Right renal pelvis (tissue), 4 donors: ENCODE measurements around the gene FBXO17. TPM values are rescaled to one million over a fixed set of nuclear protein-coding genes. Genes with fewer than 3 reads are reported as not detected.

ENCODE experiments used
- DNase-seq, 4 donors: peaks; one replicate each; pipeline ENCODE4 v3.0.0-alpha.2; 2013; ENCODE audit warnings: low read depth in 4 of 4, low spot score in 3 of 4, missing footprints in 1 of 4
- polyA plus RNA-seq, 4 donors: library from polyadenylated mRNA; unstranded; fragments of 120-200 nt; gene quantifications; one replicate each; pipeline ENCODE4 v1.2.1, GENCODE V29; 2013; ENCODE audit not compliant: insufficient read length in 4 of 4

Gene FBXO17
- polyA plus RNA-seq, 4 donors: 60.5 to 76.1 (median 65.7) TPM

DNA sequence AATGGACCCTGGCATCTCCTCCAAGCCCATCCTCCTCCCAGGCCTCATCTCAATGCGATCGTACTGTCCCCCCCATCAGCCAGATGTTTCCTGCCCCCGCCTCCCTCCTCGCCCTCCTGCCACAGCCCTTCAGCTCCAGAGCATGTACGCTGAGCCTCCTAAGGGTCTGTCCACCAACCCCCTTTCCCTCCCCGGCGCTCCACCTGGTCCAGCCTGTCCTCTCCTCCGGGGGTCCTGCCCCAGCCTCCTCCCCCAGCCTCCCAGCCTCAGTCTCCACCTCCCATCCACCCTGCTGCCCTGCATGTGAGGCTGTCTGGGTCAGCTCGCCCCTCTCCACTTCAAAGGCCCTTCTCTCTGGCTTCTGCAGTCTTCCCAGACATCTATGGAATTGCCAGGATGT, 80.6 kb downstream of the FBXO17 start:
- DNase-seq: no peak

DNA sequence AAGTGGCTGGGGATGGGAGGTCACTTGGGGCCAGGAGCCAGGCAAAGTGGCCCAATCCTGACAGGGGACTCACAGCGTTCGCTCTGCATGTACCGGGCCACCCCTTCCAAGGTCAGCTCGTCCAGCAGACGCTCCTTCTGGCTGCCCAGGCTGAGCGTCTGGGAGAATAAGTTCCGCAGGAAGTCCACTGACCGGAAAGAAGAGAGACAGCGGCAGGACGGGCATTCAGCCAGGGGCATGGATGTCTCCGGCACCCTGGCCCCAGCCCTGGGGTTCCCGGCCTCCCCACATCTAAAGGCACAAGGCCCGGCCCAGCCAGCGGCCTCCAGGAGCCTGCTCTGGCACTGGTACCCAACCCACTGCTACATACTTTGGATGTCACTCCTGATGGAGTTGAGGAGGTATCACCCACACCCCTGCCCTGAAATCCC, 82.2 kb downstream of the FBXO17 start:
- DNase-seq: no peak

DNA sequence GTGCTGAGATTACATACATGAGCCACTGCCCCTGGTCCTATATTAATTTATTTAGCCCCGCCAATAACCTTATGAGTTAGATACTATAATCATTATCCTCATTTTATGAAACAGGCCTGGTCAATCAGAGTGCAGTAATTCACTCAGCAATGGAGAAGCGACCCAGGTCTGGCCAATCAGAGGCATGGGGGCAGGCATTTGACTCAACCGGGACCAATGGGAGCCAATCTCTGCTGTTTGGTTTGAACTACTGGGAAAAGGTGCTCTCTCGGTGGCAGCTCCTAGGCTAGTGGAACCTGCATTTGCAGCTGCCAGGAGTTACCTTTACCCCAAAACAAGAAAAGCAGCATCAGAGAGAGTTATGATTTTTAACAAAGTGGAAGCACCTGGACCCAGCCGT, 82.7 kb downstream of the FBXO17 start:
- DNase-seq: no peak

DNA sequence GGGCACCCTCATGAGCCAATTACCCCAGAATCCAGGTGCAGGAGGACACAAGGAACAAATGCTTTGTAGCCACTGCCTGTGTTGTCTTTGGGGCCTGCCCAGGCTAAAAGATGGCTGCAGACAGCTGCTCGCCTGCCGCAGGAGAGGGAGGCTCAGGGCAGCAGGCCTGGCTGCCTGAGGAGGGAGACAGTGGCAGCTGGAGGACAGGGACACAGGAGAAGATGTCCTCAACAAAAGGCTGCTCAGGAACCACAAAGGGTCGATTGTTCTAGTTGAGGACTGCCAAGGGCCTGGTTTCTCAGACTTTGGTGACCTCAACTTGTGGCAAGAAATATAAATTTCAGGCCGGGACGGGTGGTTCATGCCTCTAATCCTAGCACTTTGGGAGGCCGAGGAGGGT, 83.8 kb downstream of the FBXO17 start:
- DNase-seq: no peak

Other genes starting within 250 kb of the FBXO17 start
- gene CAPN12, start 231.3 kb downstream of the FBXO17 start, polyA plus RNA-seq: 1 to 10 TPM; 3.3 to 7.6 (median 6.2) TPM
- gene LGALS7, start 202.2 kb downstream of the FBXO17 start, polyA plus RNA-seq: 1 to 10 TPM in 1 of 4 donors, under 1 TPM in 3; 0.29 to 1.2 (median 0.71) TPM
- gene LGALS7B, start 186.5 kb downstream of the FBXO17 start, polyA plus RNA-seq: 1 to 10 TPM in 2 of 4 donors, under 1 TPM in 1, not detected in 1; 0.80 to 2.6 (median 2.1) TPM
- 1 to 10 TPM; 1.1 to 2.1 (median 1.5) TPM for gene LGALS4, start 162.8 kb downstream of the FBXO17 start, polyA plus RNA-seq
- 100 to 1,000 TPM; 136 to 179 (median 139) TPM for gene ECH1, start 143.9 kb downstream of the FBXO17 start, polyA plus RNA-seq
- gene HNRNPL, start 125.8 kb downstream of the FBXO17 start, polyA plus RNA-seq: 100 to 1,000 TPM; 471 to 524 (median 503) TPM
- 1 to 10 TPM; 7.5 to 9.9 (median 8.9) TPM for gene RINL, start 97.5 kb downstream of the FBXO17 start, polyA plus RNA-seq
- 10 to 100 TPM; 42.0 to 46.0 (median 43.1) TPM for gene SIRT2, start 76.1 kb downstream of the FBXO17 start, polyA plus RNA-seq
- 10 to 100 TPM in 1 of 4 donors, 1 to 10 TPM in 3; 8.1 to 11.6 (median 8.8) TPM for gene NFKBIB, start 75.8 kb downstream of the FBXO17 start, polyA plus RNA-seq
- gene CCER2, start 63.6 kb downstream of the FBXO17 start, polyA plus RNA-seq: under 1 TPM; 0.38 to 0.65 (median 0.55) TPM
- 10 to 100 TPM; 35.3 to 52.0 (median 41.6) TPM for gene SARS2, start 45.0 kb downstream of the FBXO17 start, polyA plus RNA-seq
- gene MRPS12, start 44.8 kb downstream of the FBXO17 start, polyA plus RNA-seq: 10 to 100 TPM; 19.8 to 31.7 (median 23.5) TPM
- 1 to 10 TPM; 6.0 to 8.7 (median 7.2) TPM for gene FBXO27, start 56.8 kb upstream of the FBXO17 start, polyA plus RNA-seq
- gene ACP7, start 108.6 kb upstream of the FBXO17 start, polyA plus RNA-seq: under 1 TPM; 0.27 to 0.65 (median 0.50) TPM
- gene PAK4, start 150.0 kb upstream of the FBXO17 start, polyA plus RNA-seq: 10 to 100 TPM; 53.9 to 78.8 (median 56.0) TPM
- 1 to 10 TPM in 3 of 4 donors, under 1 TPM in 1; 0.93 to 4.7 (median 1.6) TPM for gene NCCRP1, start 221.2 kb upstream of the FBXO17 start, polyA plus RNA-seq
- not detected for gene SYCN, start 228.5 kb upstream of the FBXO17 start, polyA plus RNA-seq